DND-41 (cell line): ENCODE results near the gene PUM1.

Experiments
- ATAC-seq: fragments of 200-7000 bp; cut with Tn5 transposase; 3 replicates; pipeline ENCODE4 v1.9.1; 2021; ENCODE audit warnings: low read depth; ENCODE audit not compliant: insufficient read depth
- DNase-seq: peaks from one replicate; pipeline ENCODE4 v3.0.0-alpha.2; 2020
- H2AFZ ChIP-seq: 2 replicates; pipeline ENCODE4 v1.6.0; 2012; ENCODE audit warnings: low read depth, low read length
- H3K27ac ChIP-seq: 2 replicates; pipeline ENCODE4 v1.5.1; 2012; ENCODE audit warnings: low read length, inconsistent platforms
- H3K27me3 ChIP-seq: fragments of 200-600 bp; sonication (generic); 2 replicates; pipeline ENCODE4 v1.6.0; 2012; ENCODE audit warnings: low read length, mild to moderate bottlenecking, inconsistent platforms; ENCODE audit not compliant: insufficient read depth, poor library complexity
- H3K36me3 ChIP-seq: 2 replicates; pipeline ENCODE4 v1.5.1; 2012; ENCODE audit warnings: low read length, inconsistent platforms; ENCODE audit not compliant: insufficient read depth
- H3K4me1 ChIP-seq: 2 replicates; pipeline ENCODE4 v1.5.1; 2012; ENCODE audit warnings: mild to moderate bottlenecking, low read length; ENCODE audit not compliant: insufficient read depth
- H3K4me2 ChIP-seq: 2 replicates; pipeline ENCODE4 v1.6.0; 2012; ENCODE audit warnings: mild to moderate bottlenecking, moderate library complexity, low read length, inconsistent platforms; ENCODE audit not compliant: insufficient read depth
- H3K4me3 ChIP-seq, 2 experiments: fragments of 200-600 bp in 1 of 2; shearing (Covaris generic) in 1 of 2; 2 replicates each; pipeline ENCODE4 v1.5.1; 2012 to 2016; ENCODE audit warnings: inconsistent platforms in 2 of 2, low read length in 2 of 2, mild to moderate bottlenecking in 2 of 2, low read depth in 1 of 2, moderate library complexity in 1 of 2
- H3K79me2 ChIP-seq: 2 replicates; pipeline ENCODE4 v1.6.0; 2012; ENCODE audit warnings: low read length, inconsistent platforms; ENCODE audit not compliant: insufficient read depth
- H3K9ac ChIP-seq: 2 replicates; pipeline ENCODE4 v1.6.0; 2012; ENCODE audit warnings: low read depth, mild to moderate bottlenecking, inconsistent platforms, low read length, moderate library complexity
- H3K9me3 ChIP-seq: 2 replicates; pipeline ENCODE4 v1.5.1; 2012; ENCODE audit warnings: low read length, moderate library complexity, mild to moderate bottlenecking, inconsistent platforms; ENCODE audit not compliant: insufficient read depth, severe bottlenecking
- H4K20me1 ChIP-seq: 2 replicates; pipeline ENCODE4 v1.6.0; 2012; ENCODE audit warnings: low read length; ENCODE audit not compliant: insufficient read depth
- CTCF ChIP-seq: IDR thresholded peaks from 2 replicates; pipeline ENCODE4 v1.5.1; 2012; ENCODE audit warnings: borderline replicate concordance, low read length, moderate library complexity, mild to moderate bottlenecking; ENCODE audit not compliant: poor library complexity, severe bottlenecking; ENCODE audit errors: extremely low read depth
- EZH2 ChIP-seq: IDR thresholded peaks from 3 replicates; pipeline ENCODE4 v1.6.1; 2012; ENCODE audit warnings: borderline replicate concordance, low read depth, mild to moderate bottlenecking, moderate library complexity, low read length, inconsistent platforms; ENCODE audit not compliant: severe bottlenecking

PUM1 gene

GRCh38 chr1:30990591-30990990 lies 74.9 kb downstream of the PUM1 start:
- Histone ChIP-seq H4K20me1 (peaks cover 65% of the 10 kb centered on the region), H3K9ac (no peak overlapping the region), H3K4me1 (no peaks in the 10 kb centered on the region), H3K27ac (no peak overlapping the region), H3K4me2 (no peak overlapping the region), H3K9me3 (no peaks in the 10 kb centered on the region), H2AFZ (no peak overlapping the region), H3K36me3 (peaks cover 77% of the 10 kb centered on the region), H3K4me3 (no peak overlapping the region), H3K27me3 (no peaks in the 10 kb centered on the region), H3K79me2 (peaks cover 98% of the 10 kb centered on the region)
- ATAC-seq (no peak), DNase-seq (no peak)
- no peak for TF ChIP-seq EZH2
- no peak for TF ChIP-seq CTCF

GRCh38 chr1:30988045-30988444 lies 77.5 kb downstream of the PUM1 start:
- no peaks in the 10 kb centered on the region for H3K9me3 ChIP-seq
- TF ChIP-seq EZH2: no peak
- TF ChIP-seq CTCF: no peak
- no peak overlapping the region for H2AFZ ChIP-seq
- no peaks in the 10 kb centered on the region for H3K27me3 ChIP-seq
- H3K4me3 ChIP-seq: no peak overlapping the region
- H3K9ac ChIP-seq: no peak overlapping the region
- no peak for DNase-seq
- peaks cover 98% of the 10 kb centered on the region for H3K79me2 ChIP-seq
- H3K4me1 ChIP-seq: no peaks in the 10 kb centered on the region
- no peak overlapping the region for H3K27ac ChIP-seq
- no peak overlapping the region for H3K4me2 ChIP-seq
- peaks cover 80% of the 10 kb centered on the region for H3K36me3 ChIP-seq
- peaks cover 65% of the 10 kb centered on the region for H4K20me1 ChIP-seq
- ATAC-seq: no peak

GRCh38 chr1:30986755-30987154 lies 78.8 kb downstream of the PUM1 start:
- H3K27ac ChIP-seq: no peak overlapping the region
- ATAC-seq (no peak), DNase-seq (no peak)
- no peak overlapping the region for H3K4me2 ChIP-seq
- H3K4me3 ChIP-seq: no peak overlapping the region
- no peak overlapping the region for H2AFZ ChIP-seq
- H3K4me1 ChIP-seq: no peaks in the 10 kb centered on the region
- H4K20me1 ChIP-seq: peaks cover 62% of the 10 kb centered on the region
- H3K27me3 ChIP-seq: no peaks in the 10 kb centered on the region
- no peaks in the 10 kb centered on the region for H3K9me3 ChIP-seq
- peaks cover 80% of the 10 kb centered on the region for H3K36me3 ChIP-seq
- H3K9ac ChIP-seq: no peak overlapping the region
- peaks cover 98% of the 10 kb centered on the region for H3K79me2 ChIP-seq
- TF ChIP-seq CTCF (no peak), EZH2 (no peak)

GRCh38 chr1:30984991-30985503 lies 80.5 kb downstream of the PUM1 start:
- Histone ChIP-seq H3K4me3 (no peak overlapping the region), H3K79me2 (peaks cover 98% of the 10 kb centered on the region), H3K4me2 (no peak overlapping the region), H3K4me1 (no peaks in the 10 kb centered on the region), H3K9me3 (no peaks in the 10 kb centered on the region), H3K36me3 (peaks cover 76% of the 10 kb centered on the region), H3K27me3 (no peaks in the 10 kb centered on the region), H4K20me1 (peaks cover 62% of the 10 kb centered on the region), H3K9ac (no peak overlapping the region), H3K27ac (no peak overlapping the region), H2AFZ (no peak overlapping the region)
- TF ChIP-seq CTCF: no peak
- no peak for TF ChIP-seq EZH2
- ATAC-seq (no peak), DNase-seq (no peak)
